ENCODE measurements around the gene WWOX.

DNA sequence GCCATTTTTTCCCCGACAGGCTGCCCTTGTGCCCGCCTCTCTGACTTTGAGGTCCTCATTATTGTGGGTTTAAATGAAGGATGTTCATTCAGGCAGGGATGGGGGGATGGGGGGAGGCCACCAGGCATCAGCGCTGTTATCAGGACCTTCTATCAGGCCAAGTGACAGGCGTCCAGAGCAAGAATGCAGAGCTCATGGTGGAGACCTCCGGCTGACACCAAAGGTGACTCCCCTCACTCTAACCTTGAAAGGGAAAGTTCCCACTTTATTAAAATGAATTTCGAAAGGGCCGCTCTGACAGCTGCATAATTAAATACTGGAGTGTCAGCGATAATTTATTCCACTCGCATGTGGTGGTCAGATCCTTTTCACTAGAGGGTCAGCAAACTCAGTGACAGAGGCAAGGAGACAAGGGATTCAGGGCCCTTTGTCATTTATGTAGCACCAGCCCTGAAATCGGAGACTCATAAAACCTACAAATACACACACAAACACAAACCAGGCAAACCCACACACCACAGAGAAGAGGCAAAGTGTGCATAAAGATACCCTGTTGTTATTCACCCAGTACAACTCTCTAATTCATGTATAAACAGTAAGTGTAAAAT lies 1065.0 kb downstream of the WWOX start:
- TF ChIP-seq, protein P1, sequence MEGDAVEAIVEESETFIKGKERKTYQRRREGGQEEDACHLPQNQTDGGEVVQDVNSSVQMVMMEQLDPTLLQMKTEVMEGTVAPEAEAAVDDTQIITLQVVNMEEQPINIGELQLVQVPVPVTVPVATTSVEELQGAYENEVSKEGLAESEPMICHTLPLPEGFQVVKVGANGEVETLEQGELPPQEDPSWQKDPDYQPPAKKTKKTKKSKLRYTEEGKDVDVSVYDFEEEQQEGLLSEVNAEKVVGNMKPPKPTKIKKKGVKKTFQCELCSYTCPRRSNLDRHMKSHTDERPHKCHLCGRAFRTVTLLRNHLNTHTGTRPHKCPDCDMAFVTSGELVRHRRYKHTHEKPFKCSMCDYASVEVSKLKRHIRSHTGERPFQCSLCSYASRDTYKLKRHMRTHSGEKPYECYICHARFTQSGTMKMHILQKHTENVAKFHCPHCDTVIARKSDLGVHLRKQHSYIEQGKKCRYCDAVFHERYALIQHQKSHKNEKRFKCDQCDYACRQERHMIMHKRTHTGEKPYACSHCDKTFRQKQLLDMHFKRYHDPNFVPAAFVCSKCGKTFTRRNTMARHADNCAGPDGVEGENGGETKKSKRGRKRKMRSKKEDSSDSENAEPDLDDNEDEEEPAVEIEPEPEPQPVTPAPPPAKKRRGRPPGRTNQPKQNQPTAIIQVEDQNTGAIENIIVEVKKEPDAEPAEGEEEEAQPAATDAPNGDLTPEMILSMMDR (conservative IDR thresholded peaks at IDR 0.05 in 1 of 2, IDR thresholded peaks at IDR 0.05 in 1 of 2; ENCODE audit: extremely low read depth in 1 of 2, insufficient read depth in 1 of 2, low read depth in 1 of 2, low read length in 2 of 2) = no peak
- no peak for TF ChIP-seq EZH2 (IDR thresholded peaks at IDR 0.05; ENCODE audit: borderline replicate concordance, low read length)

All from mammary epithelial cell (primary cell).